Ovary (tissue), 9 donors: ENCODE data around the gene PRKAG3. TPM values are rescaled to one million over a fixed set of nuclear protein-coding genes. Genes with fewer than 3 reads are reported as not detected.
A peak's percentile ranks its signal among the peaks of the same experiment; 100 is the strongest.

Source experiments
- DNase-seq, 5 donors: peaks; one replicate each; pipeline ENCODE4 v3.0.0-alpha.2; 2019 to 2020
- H3K27ac ChIP-seq, 2 donors: fragments of 200-600 bp; one replicate each; pipeline versions ENCODE4 v1.5.1 to v1.8.0; 2019 to 2022
- H3K27me3 ChIP-seq: fragments of 200-600 bp; one replicate; pipeline ENCODE4 v1.8.0; 2022
- H3K36me3 ChIP-seq: fragments of 200-600 bp; sonication (generic); one replicate; pipeline ENCODE4 v1.5.1; 2019
- H3K4me1 ChIP-seq: one replicate; pipeline ENCODE4 v1.8.1; 2013; ENCODE audit warnings: mild to moderate bottlenecking, moderate library complexity; ENCODE audit not compliant: insufficient read depth
- H3K4me3 ChIP-seq: fragments of 200-600 bp; sonication (generic); one replicate; pipeline ENCODE4 v1.5.1; 2017
- H3K9me3 ChIP-seq, 2 donors: fragments of 200-600 bp in 1 of 2; sonication (generic) in 1 of 2; one replicate each; pipeline versions ENCODE4 v1.5.1 to v1.8.1; 2013 to 2019; ENCODE audit warnings: mild to moderate bottlenecking in 1 of 2, moderate library complexity in 1 of 2
- CTCF ChIP-seq, 3 donors: fragments of 450-650 bp in 2 of 3; fragments of 200-600 bp in 1 of 3; IDR thresholded peaks; one replicate each; pipeline versions ENCODE4 v1.5.1 to v1.8.0; 2016 to 2022; ENCODE audit warnings: antibody characterized with exemption in 3 of 3, mild to moderate bottlenecking in 1 of 3
- EP300 ChIP-seq: sonication (generic); formaldehyde crosslinking; IDR thresholded peaks from one replicate; pipeline ENCODE4 v1.6.1; 2017; ENCODE audit warnings: antibody characterized with exemption
- POLR2A ChIP-seq: fragments of 450-650 bp; IDR thresholded peaks from one replicate; pipeline ENCODE4 v1.6.1; 2017; ENCODE audit warnings: antibody characterized with exemption, mild to moderate bottlenecking, moderate library complexity
- WGBS, 3 donors: extraction: QIAGEN DNeasy Blood & Tissue Kit in 1 of 3; methylation state at CpG; one replicate each; pipeline versions ENCODE4 v1.1.5 to v1.1.7; 2013 to 2017; 5-methylcytosine and 5-hydroxymethylcytosine counted together
- intact Hi-C, 4 donors: fragments of 100-400 bp; cut with DNase I; formaldehyde crosslinking; loops; one replicate each; pipeline versions ENCODE4 v1.11.0 to v1.15.1; 2022 to 2023
- polyA plus RNA-seq, 2 donors: library from polyadenylated mRNA; stranded (reverse); fragments of 200-250 nt in 1 of 2; fragments of 350-450 nt in 1 of 2; fragmentation: Illumina TruSeq in 1 of 2; extraction: RNeasy Lipid Tissue Mini Kit (QIAGEN cat#74804) in 1 of 2; gene quantifications; one replicate each; pipeline ENCODE4 v1.2.3, GENCODE V29; 2013 to 2014
- total RNA-seq, 7 donors: library from RNA; depleted of rRNA in 2 of 7; stranded (reverse); fragments of >200 nt in 2 of 7; fragmentation: NEBNext Ultra II Directional in 3 of 7; extraction: Animal tissue kit (Norgen Biotek cat#: 25700) in 3 of 7; gene quantifications; one replicate each; pipeline versions ENCODE4 v1.1.0 to v1.2.4, GENCODE V29; 2016 to 2023
- donor health status: DM: no; HTN: no; CAD: no; lungs with moderate emphysema.
- donor health status: DM: no; HTN: no; CAD: no.
- donor health status: Bipolar disorder and iron deficiency.
- donor health status: DM: yes; HTN: yes; CAD: no.
- donor health status: DM: no; HTN: no; CAD: no.
- donor health status: DM: yes; HTN: yes; CAD: no.

Gene PRKAG3
- total and polyA plus RNA-seq, 9 donors: 0.11 to 0.32 TPM; not detected in 7

- no peaks in the 10 kb centered on the region for H3K9me3 ChIP-seq
- 6 to 7% (median 7%) methylated on average over 44 to 60 of the region's 60 CpGs for WGBS, 3 donors
- no peak for DNase-seq
- H3K27me3 ChIP-seq: no peaks in the 10 kb centered on the region
- TF ChIP-seq CTCF (IDR thresholded peaks at IDR 0.05) (no peak), POLR2A (no peak), EP300 (no peak)
- intact Hi-C loops: no loop called here
- H3K27ac ChIP-seq: no peak overlapping the region
- H3K4me3 ChIP-seq: no peak overlapping the region
- peaks cover 14% of the 10 kb centered on the region for H3K4me1 ChIP-seq
- no peaks in the 10 kb centered on the region for H3K36me3 ChIP-seq
Observed at GRCh38 chr2:218871345-218872302, 40.0 kb upstream of the PRKAG3 start.

GRCh38 chr2:218870984-218871344, 39.4 kb upstream of the PRKAG3 start:
- Histone ChIP-seq H3K4me1 (peaks cover 14% of the 10 kb centered on the region), H3K36me3 (no peaks in the 10 kb centered on the region), H3K27ac (no peak overlapping the region), H3K4me3 (no peak overlapping the region), H3K27me3 (no peaks in the 10 kb centered on the region), H3K9me3 (no peaks in the 10 kb centered on the region)
- 43 to 55% (median 52%) methylated on average over 17 to 18 of the region's 18 CpGs for WGBS, 3 donors
- DNase-seq: no peak
- no peak for TF ChIP-seq CTCF (IDR thresholded peaks at IDR 0.05)
- no peak for TF ChIP-seq EP300
- no peak for TF ChIP-seq POLR2A
- intact Hi-C loops: no loop called here

GRCh38 chr2:218869064-218869463, 37.5 kb upstream of the PRKAG3 start:
- H3K36me3 ChIP-seq: no peaks in the 10 kb centered on the region
- TF ChIP-seq POLR2A (no peak), CTCF (IDR thresholded peaks at IDR 0.05) (no peak), EP300 (no peak)
- no peak for DNase-seq

GRCh38 chr2:218867900-218868299, 36.3 kb upstream of the PRKAG3 start:
- H3K4me3 ChIP-seq: no peak overlapping the region
- peak in 3 of 5 donors; percentile 45 to 65 (median 52) for DNase-seq
- WGBS, 3 donors: 11 to 28% (median 25%) methylated on average over 6 of the region's 6 CpGs
- H3K27me3 ChIP-seq: no peaks in the 10 kb centered on the region
- no peaks in the 10 kb centered on the region for H3K36me3 ChIP-seq
- intact Hi-C loops: no loop called here
- H3K9me3 ChIP-seq: no peaks in the 10 kb centered on the region
- peaks cover 14% of the 10 kb centered on the region for H3K4me1 ChIP-seq
- TF ChIP-seq POLR2A (no peak), EP300 (no peak), CTCF (IDR thresholded peaks at IDR 0.05) (no peak)
- H3K27ac ChIP-seq: no peak overlapping the region

More at GRCh38 chr2:218869064-218869463, 37.5 kb upstream of the PRKAG3 start:
- Histone ChIP-seq H3K27me3 (no peaks in the 10 kb centered on the region), H3K27ac (no peak overlapping the region), H3K4me1 (peaks cover 14% of the 10 kb centered on the region), H3K9me3 (no peaks in the 10 kb centered on the region), H3K4me3 (no peak overlapping the region)
- 94 to 96% (median 95%) methylated on average over 9 of the region's 9 CpGs for WGBS, 3 donors
- intact Hi-C loops: no loop called here
